SJSA1 (cell line): ENCODE results near the gene HYCC2. TPM values are rescaled to one million over a fixed set of nuclear protein-coding genes. Genes with fewer than 3 reads are reported as not detected.
"Not testable (repeated sequence)": the region's sequence is repeated elsewhere in the genome, so short reads cannot be mapped to it uniquely, and the experiment has no call there.

Source experiments
- DNase-seq, 2 experiments: peaks; one replicate each; pipeline ENCODE4 v3.0.0-alpha.2; 2015 to 2020; ENCODE audit warnings: low spot score in 2 of 2, low read depth in 1 of 2
- H3K27ac ChIP-seq: fragments of 250-450 bp; sonication (Bioruptor Pico); 2 replicates; pipeline ENCODE4 v1.5.1; 2020; ENCODE audit warnings: mild to moderate bottlenecking, moderate library complexity
- H3K27me3 ChIP-seq: fragments of 250-450 bp; sonication (Bioruptor Pico); replicated peaks from 2 replicates; pipeline ENCODE4 v1.5.1; 2020; ENCODE audit warnings: mild to moderate bottlenecking, moderate library complexity
- H3K36me3 ChIP-seq: fragments of 250-450 bp; sonication (Bioruptor Pico); 2 replicates; pipeline ENCODE4 v1.5.1; 2020; ENCODE audit warnings: mild to moderate bottlenecking
- H3K4me1 ChIP-seq: fragments of 250-450 bp; sonication (Bioruptor Pico); replicated peaks from 2 replicates; pipeline ENCODE4 v1.6.1; 2021; ENCODE audit warnings: mild to moderate bottlenecking
- H3K4me3 ChIP-seq: fragments of 250-450 bp; sonication (Bioruptor Pico); 2 replicates; pipeline ENCODE4 v1.5.1; 2020; ENCODE audit warnings: mild to moderate bottlenecking
- H3K9me3 ChIP-seq: fragments of 250-450 bp; sonication (Bioruptor Pico); replicated peaks from 2 replicates; pipeline ENCODE4 v1.5.1; 2020; ENCODE audit warnings: mild to moderate bottlenecking
- total RNA-seq: library from RNA; depleted of rRNA; stranded (reverse); fragments of >200 nt; shearing (Covaris generic); gene quantifications from 2 replicates; pipeline ENCODE4 v1.2.3, GENCODE V29; 2014

The HYCC2 gene
- total RNA-seq, 1 experiment from 2014 or later, result 14.8 TPM

DNA sequence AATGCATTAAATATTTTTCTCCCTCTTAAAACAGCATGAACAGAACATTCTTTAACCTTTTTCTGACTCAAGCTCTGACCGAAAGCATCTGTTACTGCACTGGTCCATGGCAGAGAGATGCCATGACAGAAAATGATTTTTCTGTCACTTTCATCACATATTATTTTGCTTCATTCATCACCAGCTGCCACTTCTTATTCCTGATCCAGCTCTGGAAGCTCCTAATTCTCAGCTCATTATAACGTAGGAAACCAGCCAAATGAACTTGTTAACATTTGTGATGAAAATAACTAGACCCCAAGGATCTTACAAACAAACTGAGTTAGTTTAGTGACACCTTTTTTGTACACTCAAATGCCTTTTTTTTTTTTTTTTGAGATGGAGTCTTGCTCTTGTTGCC, 36.9 kb upstream of the HYCC2 start:
- no peak for DNase-seq
- Histone ChIP-seq H3K4me3 (no peak overlapping the region), H3K27me3 (no peaks in the 10 kb centered on the region), H3K27ac (no peak overlapping the region), H3K36me3 (no peaks in the 10 kb centered on the region), H3K4me1 (peaks cover 5% of the 10 kb centered on the region; the same call in 1 of the 2 replicates), H3K9me3 (no peaks in the 10 kb centered on the region)

DNA sequence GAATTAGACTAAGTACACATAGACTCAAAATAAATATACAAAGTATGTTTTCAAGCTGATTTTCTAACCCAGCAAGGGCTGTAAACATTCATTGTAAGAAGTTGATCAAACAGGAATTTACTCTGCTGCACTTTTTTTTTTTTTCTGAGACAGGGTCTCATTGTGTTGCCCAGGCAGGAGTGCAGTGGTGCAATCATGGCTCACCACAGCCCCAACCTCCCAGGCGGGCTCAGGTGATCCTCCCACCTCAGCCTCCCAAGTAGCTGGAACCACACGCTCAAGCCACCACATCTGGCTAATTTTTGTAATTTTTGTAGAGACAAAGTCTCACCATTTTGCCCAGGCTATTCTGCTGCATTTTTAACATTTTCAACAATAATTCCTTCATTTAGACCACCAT, 36.2 kb upstream of the HYCC2 start:
- H3K27ac ChIP-seq, result no peak overlapping the region
- no peaks in the 10 kb centered on the region for H3K36me3 ChIP-seq
- DNase-seq, result no peak
- H3K4me1 ChIP-seq, result peaks cover 5% of the 10 kb centered on the region; the same call in 1 of the 2 replicates
- no peak overlapping the region for H3K4me3 ChIP-seq
- no peaks in the 10 kb centered on the region for H3K27me3 ChIP-seq
- no peaks in the 10 kb centered on the region for H3K9me3 ChIP-seq

DNA sequence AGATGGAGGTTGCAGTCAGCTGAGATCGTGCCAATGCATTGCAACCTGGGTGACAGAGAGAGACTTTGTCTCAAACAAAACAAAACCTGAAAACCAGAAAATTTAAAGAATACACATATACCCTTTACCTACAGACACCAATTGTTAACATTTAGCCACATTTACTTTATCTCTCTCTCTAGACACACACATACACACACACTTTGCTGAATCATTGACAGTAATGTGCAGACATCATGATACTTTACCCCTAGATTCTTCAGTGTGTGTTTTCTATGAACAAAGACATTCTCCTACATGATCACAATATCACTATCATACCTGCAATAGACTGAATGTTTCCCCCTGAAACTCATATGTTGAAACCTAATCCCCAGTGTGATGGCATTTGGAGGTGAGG, 34.3 kb upstream of the HYCC2 start:
- Histone ChIP-seq H3K27ac (no peak overlapping the region), H3K27me3 (no peaks in the 10 kb centered on the region), H3K9me3 (no peaks in the 10 kb centered on the region), H3K4me3 (no peak overlapping the region), H3K36me3 (no peaks in the 10 kb centered on the region), H3K4me1 (no peaks in the 10 kb centered on the region; the same call in 1 of the 2 replicates)
- DNase-seq, result no peak

DNA sequence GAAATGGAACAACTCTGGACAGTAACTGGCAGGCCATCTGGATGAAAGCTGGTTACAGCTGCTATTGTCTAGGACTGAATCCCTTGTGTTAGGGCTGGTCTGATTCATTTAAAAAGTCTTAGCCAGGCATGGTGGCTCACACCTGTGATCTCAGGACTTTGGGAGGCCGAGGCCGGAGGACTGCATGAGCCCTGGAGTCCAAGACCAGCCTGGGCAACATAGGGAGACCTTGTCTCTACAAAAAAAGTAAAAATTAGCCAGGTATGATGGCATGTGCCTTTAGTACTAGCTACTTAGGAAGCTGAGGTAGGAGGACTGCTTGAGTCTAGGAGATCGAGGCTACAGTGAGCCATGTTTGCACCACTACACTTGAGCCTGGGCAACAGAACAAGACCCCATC, 29.0 kb upstream of the HYCC2 start:
- no peaks in the 10 kb centered on the region for H3K4me1 ChIP-seq
- H3K27me3 ChIP-seq, result no peaks in the 10 kb centered on the region
- no peak for DNase-seq
- no peaks in the 10 kb centered on the region for H3K36me3 ChIP-seq
- H3K27ac ChIP-seq, result no peak overlapping the region
- no peaks in the 10 kb centered on the region for H3K9me3 ChIP-seq
- H3K4me3 ChIP-seq, result no peak overlapping the region

DNA sequence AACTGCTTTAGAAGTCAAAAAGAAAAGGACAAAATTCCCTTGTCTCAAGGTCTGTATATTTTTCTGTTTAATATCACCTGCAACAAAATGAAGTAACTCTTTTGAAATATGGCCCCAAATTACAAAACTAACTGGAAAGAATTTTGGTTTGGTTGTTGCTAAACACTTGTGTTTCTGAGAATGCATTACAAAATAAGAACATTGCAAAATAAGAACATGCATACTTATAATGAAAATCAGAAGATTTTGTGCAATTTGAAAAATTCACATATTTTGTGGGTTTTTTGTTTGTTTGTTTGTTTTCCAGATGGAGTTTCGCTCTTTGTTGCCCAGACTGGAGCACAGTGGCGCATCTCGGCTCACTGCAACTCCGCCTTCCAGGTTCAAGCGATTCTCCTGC, 22.1 kb upstream of the HYCC2 start:
- no peak overlapping the region for H3K27ac ChIP-seq
- H3K4me3 ChIP-seq, result no peak overlapping the region
- no peaks in the 10 kb centered on the region for H3K9me3 ChIP-seq
- H3K4me1 ChIP-seq, result no peaks in the 10 kb centered on the region
- DNase-seq, result no peak
- H3K27me3 ChIP-seq, result no peaks in the 10 kb centered on the region
- H3K36me3 ChIP-seq, result peaks cover 3% of the 10 kb centered on the region

DNA sequence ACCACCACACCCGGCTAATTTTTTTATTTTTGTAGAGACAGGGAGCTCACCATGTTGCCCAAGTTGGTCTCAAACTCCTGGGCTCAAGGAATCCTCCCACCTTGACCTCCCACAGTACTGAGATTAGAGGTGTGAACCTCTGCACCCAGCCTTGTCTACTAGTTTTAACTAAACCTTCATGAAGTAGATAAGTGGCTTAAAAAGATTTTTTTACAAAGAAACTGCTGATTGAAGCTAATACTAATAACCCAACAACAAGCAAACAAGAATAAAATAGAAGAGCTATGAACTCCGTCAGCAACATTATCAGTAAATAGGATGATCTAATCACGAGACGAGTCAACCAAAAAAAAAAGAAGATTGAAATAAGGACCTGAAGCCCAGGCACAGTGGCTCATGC, 19.1 kb upstream of the HYCC2 start:
- no peak for DNase-seq
- H3K27me3 ChIP-seq, result no peaks in the 10 kb centered on the region
- H3K36me3 ChIP-seq, result peaks cover 19% of the 10 kb centered on the region
- H3K4me1 ChIP-seq, result no peaks in the 10 kb centered on the region
- H3K27ac ChIP-seq, result no peak overlapping the region
- H3K9me3 ChIP-seq, result no peaks in the 10 kb centered on the region
- no peak overlapping the region for H3K4me3 ChIP-seq

DNA sequence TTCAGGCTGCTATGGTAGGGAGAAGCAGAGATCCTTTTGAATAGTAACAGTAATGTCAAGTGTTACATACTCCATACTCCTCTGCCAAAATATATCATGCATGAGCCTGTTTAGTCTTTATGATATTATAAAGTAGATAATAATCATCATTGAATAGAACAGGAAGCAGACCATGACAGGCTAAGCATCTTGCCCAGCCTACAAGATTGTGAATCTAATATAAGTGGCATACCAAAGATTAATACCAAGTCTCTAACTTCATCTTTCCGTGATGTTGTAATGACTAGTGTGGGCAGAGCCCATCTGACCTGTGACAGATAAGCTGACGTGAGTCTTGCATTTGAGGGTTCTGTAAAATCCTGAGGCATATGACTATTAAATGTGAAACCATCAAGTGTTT, 13.4 kb upstream of the HYCC2 start:
- no peak overlapping the region for H3K4me3 ChIP-seq
- H3K9me3 ChIP-seq, result no peaks in the 10 kb centered on the region
- DNase-seq, result no peak
- H3K36me3 ChIP-seq, result peaks cover 50% of the 10 kb centered on the region
- H3K27me3 ChIP-seq, result no peaks in the 10 kb centered on the region
- no peak overlapping the region for H3K27ac ChIP-seq
- H3K4me1 ChIP-seq, result no peaks in the 10 kb centered on the region

DNA sequence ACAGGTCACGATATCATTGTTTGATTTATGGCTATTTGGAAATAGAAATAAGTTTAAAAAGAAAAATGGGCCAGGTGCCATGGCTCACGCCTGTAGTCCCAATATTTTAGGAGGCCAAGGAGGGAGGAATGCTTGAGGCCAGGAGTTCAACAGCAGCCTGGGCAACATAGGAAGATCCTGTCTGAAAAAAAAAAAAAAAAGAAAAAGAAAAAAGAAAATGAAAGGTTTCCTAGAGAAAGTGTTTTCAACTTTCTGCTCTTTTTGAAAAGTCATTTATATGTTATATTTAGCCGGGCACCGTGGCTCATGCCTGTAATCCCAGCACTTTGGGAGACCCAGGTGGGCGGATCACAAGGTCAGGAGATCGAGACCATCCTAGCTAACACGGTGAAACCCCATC, 3.5 kb upstream of the HYCC2 start:
- DNase-seq, result no peak
- Histone ChIP-seq H3K9me3 (no peaks in the 10 kb centered on the region), H3K36me3 (peaks cover 16% of the 10 kb centered on the region), H3K27me3 (no peaks in the 10 kb centered on the region), H3K4me3 (no peak overlapping the region), H3K27ac (no peak overlapping the region), H3K4me1 (0 out of 2 replicates have a peak, but pooled peaks cover 9% of the 10 kb centered on the region)

DNA sequence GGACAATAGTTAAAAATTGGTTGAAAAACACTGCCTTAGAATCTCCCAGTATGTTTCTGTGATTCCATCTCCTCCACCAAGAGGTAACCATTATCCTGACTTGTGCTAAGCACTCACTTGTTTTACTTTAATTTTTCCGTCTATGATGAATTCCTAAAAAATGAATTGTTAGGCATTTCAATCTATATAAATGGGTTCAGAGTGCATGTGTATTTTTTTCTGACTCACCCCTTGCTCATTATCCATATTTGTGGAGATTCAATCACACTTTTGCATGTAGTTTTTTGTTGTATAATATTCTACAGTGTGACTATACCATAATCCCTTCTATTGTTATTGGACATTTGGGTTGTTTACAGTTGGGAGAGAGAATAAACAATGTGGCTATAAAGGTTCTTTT, 1.6 kb upstream of the HYCC2 start:
- no peaks in the 10 kb centered on the region for H3K27me3 ChIP-seq
- H3K4me1 ChIP-seq, result peaks cover 9% of the 10 kb centered on the region; the same call in 1 of the 2 replicates
- 0 out of 2 replicates have a peak, but pooled peaks cover 3% of the 10 kb centered on the region for H3K36me3 ChIP-seq
- H3K27ac ChIP-seq, result no peak overlapping the region
- 0 out of 2 replicates have a peak overlapping the region, but pooled peaks have one; percentile 69 for H3K4me3 ChIP-seq
- peak in 1 of 2 experiments; percentile 9 for DNase-seq
- no peaks in the 10 kb centered on the region for H3K9me3 ChIP-seq

DNA sequence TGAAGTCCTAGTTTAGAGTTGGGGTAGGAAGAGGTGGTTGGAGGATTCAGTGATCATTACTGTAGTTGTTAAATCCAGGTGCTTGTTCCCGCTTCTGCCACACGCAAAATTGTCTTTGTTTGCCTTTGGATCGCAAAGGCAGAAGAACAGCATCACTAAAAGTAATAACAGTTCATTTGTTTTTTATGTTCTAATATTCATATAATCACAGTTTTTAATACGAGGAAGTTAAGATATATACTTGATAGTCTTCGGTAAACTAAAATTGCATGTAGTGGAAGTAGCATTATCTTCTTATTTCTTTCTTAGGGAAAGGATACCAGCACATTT, 695 bp upstream of the HYCC2 start:
- H3K27ac ChIP-seq, result peak overlapping the region; percentile 82
- no peak for DNase-seq
- H3K9me3 ChIP-seq, result no peaks in the 10 kb centered on the region

DNA sequence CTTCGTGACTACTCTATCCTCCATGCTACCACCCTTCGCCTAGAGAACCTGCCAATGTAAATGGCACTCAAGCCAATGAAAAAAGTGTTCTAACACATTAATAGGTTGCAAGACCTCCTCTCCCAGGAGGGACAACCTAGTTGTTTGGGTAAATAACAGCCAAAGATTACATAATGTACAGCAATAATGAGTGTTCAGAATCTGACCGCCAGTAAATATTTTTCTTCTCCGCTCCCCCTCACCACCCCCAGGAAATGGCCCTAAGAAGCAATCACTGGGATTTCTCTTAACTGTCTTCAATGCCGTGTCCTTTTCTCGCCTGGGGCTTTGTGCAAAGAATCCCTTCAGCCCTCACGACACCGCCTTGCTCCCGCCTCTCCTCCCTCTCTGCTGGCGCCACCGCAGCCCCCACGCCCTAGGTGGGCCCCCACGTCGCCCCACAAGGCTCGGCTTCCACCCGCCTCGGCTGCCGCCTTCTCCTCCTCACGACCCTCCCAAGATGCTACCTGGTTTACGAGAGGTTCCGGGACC, 458 bp downstream of the HYCC2 start:
- no peaks in the 10 kb centered on the region for H3K27me3 ChIP-seq
- DNase-seq, result no peak
- H3K27ac ChIP-seq, result peak overlapping the region; percentile 82
- H3K36me3 ChIP-seq, result 0 out of 2 replicates have a peak, but pooled peaks cover 3% of the 10 kb centered on the region
- peak overlapping the region; percentile 69 for H3K4me3 ChIP-seq
- no peaks in the 10 kb centered on the region for H3K9me3 ChIP-seq
- peaks cover 9% of the 10 kb centered on the region; the same call in 1 of the 2 replicates for H3K4me1 ChIP-seq

More for the DNA sequence above, 695 bp upstream of the HYCC2 start:
- Histone ChIP-seq H3K36me3 (0 out of 2 replicates have a peak, but pooled peaks cover 3% of the 10 kb centered on the region), H3K27me3 (no peaks in the 10 kb centered on the region), H3K4me1 (peaks cover 9% of the 10 kb centered on the region; the same call in 1 of the 2 replicates), H3K4me3 (peak overlapping the region; percentile 69)

DNA sequence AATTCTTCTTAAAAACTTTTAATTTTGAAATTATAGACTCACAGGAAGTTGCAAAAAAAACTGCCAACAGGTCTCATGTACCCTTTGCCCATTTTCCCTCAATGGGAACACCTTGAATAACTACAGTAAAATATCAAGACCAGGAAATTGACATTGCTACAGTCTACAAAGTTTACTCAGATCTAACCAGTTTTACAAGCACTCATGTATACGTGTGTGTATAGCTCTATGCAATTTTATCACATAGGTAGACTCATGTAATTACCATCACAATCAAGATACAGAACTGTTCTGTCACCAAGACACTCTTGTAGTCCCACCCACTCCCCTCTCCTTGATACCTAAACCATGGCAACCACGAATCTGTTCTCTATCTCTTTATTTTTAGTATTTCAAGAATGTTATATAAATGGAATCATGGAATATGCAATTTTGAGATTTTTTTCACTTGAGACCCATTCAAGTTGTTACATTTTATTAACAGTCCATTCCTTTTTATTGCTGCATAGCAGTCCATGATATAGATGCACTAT, 6.6 kb downstream of the HYCC2 start:
- H3K9me3 ChIP-seq, result no peaks in the 10 kb centered on the region
- peaks cover 10% of the 10 kb centered on the region; the same call in 1 of the 2 replicates for H3K36me3 ChIP-seq
- H3K4me1 ChIP-seq, result no peaks in the 10 kb centered on the region; the same call in 1 of the 2 replicates
- no peak overlapping the region for H3K27ac ChIP-seq
- H3K27me3 ChIP-seq, result no peaks in the 10 kb centered on the region
- no peak overlapping the region for H3K4me3 ChIP-seq
- DNase-seq, result no peak

DNA sequence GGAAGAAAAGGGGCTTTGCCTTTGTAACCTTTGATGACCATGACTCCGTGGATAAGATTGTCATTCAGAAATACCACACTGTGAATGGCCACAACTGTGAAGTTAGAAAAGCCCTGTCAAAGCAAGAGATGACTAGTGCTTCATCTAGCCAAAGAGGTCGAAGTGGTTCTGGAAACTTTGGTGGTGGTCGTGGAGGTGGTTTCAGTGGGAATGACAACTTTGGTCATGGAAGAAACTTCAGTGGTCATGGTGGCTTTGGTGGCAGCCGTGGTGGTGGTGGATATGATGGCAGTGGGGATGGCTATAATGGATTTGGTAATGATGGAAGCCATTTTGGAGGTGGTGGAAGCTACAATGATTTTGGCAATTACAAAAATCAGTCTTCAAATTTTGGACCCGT, 8.0 kb downstream of the HYCC2 start:
- H3K4me3 ChIP-seq, DNase-seq, H3K27me3 ChIP-seq, H3K4me1 ChIP-seq, H3K9me3 ChIP-seq, H3K27ac ChIP-seq: not testable (repeated sequence)
- peaks cover 13% of the 10 kb centered on the region; the same call in 1 of the 2 replicates for H3K36me3 ChIP-seq

DNA sequence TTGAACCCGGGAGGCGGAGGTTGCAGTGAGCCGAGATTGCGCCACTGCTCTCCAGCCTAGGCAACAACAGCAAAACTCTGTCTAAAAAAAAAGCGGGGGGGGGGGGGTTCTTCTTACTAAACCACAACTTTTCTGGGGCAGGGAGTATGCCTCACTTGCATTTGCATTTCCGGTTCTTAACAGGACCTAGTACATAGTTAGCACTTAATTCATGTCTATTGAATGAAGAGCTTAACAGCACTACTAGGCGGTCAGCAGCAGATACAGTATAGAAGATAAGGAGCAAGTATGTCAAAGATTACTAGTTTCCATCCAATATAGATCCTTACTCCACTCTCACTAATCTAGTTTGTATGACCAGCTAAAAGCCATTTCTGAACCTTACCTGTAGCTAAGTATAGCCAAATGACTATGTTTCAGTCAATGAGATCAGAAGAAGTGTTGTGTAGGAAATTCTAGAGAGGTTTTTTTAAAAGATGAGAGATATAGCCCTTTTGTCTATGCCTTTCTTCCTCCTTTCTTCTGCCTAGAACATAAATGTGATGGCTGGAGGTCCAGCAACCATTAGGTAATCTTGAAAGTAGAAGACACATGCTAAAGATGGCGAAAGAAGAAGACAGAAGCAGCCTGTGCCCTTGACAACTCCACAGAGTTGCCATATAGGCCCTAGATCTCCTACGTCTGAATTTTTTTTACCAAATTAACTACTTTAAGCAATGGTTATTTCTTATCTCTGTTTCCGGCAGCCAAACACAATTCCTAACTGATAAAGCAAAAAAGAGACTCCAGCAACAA, 11.3 kb downstream of the HYCC2 start:
- Histone ChIP-seq H3K9me3 (no peaks in the 10 kb centered on the region), H3K4me3 (no peak overlapping the region), H3K36me3 (peaks cover 13% of the 10 kb centered on the region; the same call in 1 of the 2 replicates), H3K27ac (no peak overlapping the region), H3K4me1 (no peaks in the 10 kb centered on the region), H3K27me3 (no peaks in the 10 kb centered on the region)
- DNase-seq, result no peak
